Measurements from ENCODE around the gene RRN3.
A peak's percentile ranks its signal among the peaks of the same experiment; 100 is the strongest.
"Not testable (repeated sequence)": the region's sequence is repeated elsewhere in the genome, so short reads cannot be mapped to it uniquely, and the experiment has no call there.

RRN3 gene

GRCh38 chr16:15096583-15096972, 2.5 kb upstream of the RRN3 start:
- not testable (repeated sequence) for DNase-seq

GRCh38 chr16:15093571-15093954, 509 bp downstream of the RRN3 start:
- DNase-seq: not testable (repeated sequence)

DNA sequence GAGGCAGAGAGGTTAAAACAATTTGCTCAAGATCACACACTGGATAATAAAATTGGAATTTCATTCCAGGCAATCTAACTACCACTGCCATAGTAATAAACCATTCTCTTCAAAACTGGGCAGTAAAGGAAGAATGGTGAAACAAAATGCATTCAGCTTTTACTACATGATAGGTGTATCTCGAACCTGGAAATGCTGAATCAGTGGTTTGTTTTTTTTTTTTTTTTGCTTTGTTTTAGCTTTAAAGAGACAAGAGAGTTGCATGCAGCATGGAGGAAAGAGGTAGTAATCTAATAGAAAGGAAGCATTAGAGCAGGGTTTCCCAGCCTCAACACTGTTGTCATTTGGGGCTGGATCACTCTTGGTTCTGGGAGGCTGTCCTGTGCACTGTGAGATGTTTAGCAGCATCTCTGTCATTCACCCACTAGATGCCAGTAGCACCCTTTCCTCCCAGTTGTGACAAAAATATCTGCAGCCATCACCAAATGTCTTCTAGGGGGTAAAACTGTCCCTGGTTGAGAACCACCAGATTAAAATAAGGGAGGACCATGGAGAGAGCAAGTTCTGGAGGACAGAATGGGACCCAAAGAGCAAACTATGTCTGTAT, 3.3 kb downstream of the RRN3 start:
- DNase-seq: not testable (repeated sequence)

- not testable (repeated sequence) for DNase-seq
Measured at GRCh38 chr16:15082788-15083187, 11.3 kb downstream of the RRN3 start.

DNA sequence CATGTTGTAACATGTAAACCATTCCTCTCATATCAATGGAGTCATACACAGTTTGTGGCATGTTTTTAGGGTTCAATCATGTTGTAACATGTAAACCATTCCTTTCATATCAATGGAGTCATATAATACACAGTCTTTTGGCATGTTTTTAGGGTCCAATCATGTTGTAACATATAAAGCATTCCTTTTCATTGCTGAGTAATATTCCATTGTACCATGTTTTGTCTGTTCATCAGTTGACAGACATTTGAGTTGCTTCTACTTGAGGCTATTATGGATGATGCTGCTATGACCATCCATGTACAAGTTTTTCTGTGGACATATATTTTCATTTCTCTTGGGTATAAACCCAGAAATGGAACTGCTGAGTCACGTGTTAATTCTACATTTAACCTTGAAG, 13.2 kb downstream of the RRN3 start:
- DNase-seq: not testable (repeated sequence)

DNA sequence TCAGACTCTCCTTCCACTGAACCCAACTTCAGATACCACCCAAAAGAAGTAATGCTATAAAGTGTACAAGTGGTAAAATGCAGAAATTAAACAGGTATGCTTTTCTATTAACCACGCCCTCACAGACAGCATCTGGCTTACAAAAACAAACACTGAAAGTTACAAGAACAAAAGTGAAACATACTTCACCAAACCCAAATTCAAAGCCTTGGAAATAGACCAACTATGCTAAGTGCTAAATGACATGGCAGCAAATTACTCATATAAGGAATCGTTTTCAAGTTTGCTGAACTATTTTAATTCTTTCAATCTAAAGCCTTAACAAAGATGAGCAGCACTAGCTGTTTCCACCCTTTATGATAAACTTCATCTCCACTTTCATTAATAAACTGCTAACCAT, 17.9 kb downstream of the RRN3 start:
- not testable (repeated sequence) for DNase-seq

- DNase-seq: no peak
Measured at GRCh38 chr16:15073101-15073500, 21.0 kb downstream of the RRN3 start.

DNA sequence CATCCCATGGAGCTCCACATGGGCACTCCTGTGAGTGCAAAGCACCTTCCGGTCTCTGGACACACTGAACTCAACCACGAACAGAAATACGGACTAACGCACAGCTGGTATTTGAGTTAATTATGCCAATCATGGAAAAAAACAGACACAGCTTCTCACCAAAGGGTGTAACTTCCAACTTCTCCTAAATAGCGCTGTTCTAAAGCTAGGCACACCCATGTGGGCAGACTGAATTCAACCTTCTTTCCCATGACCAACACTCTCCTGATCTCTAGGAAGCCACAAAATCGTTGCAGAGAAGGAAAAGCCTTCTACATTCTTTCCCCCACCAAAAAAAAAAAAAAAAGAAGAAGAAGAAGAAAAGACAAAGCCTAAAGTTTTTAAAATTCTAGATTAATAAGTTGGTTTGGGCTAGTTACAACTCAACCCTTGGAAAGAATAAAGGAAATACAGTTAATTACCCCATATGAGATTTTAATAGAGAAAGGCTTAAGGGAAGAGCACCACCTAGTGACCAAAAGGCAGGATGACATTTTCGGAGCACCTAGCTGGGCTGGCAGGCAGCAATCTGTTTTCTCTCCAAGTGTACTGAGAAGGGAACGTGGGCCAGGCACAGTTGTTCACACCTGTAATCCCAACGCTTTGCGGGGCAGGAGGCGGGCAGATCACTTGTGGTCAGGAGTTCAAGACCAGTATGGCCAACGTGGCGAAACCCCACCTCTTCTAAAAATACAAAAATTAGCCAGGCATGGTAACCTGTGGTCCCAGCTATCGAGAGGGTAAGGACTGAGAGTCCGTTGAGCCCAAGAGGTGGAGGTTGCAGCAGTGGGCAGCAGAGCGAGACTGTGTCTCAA, 21.9 kb downstream of the RRN3 start:
- DNase-seq: not testable (repeated sequence)

- DNase-seq: not testable (repeated sequence)
Measured at GRCh38 chr16:15071013-15071412, 23.1 kb downstream of the RRN3 start.

DNA sequence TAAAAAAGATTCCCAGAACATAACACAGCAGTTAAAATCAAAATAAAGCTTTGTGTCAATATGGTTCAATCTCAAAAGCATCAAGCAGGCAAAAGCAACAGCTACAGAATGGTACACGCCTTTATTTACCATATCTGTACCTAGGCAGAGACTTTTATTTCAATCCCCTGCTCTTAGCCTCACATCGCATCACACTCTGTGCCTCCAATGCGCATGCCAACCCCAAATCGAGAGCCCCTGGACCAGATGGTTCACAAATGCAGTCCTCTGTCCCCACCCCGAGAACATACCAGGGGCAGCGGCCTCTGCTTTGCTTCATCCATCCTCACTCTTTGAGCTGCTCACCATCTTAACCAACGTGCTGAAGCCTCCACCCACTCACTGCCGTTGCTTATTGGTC, 27.4 kb downstream of the RRN3 start:
- not testable (repeated sequence) for DNase-seq

DNA sequence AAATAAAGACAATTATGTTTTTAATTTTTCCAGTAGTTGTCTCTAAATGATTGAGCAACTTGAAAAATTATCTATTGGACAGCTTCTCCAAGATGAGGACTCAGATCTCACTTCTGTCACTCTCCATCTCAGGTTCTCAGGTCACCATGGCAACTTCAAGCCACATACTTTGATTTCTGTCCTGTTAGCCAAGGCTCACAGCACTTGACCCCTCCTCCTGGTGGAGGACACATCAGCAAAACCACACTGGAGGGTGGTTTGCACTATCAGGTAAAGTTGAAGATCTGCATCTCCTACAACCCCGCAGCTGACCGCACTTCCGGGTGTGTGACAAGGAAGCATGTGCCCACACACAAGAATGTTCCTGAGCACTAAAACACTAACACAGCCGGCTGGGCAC, 28.1 kb downstream of the RRN3 start:
- DNase-seq: not testable (repeated sequence)

DNA sequence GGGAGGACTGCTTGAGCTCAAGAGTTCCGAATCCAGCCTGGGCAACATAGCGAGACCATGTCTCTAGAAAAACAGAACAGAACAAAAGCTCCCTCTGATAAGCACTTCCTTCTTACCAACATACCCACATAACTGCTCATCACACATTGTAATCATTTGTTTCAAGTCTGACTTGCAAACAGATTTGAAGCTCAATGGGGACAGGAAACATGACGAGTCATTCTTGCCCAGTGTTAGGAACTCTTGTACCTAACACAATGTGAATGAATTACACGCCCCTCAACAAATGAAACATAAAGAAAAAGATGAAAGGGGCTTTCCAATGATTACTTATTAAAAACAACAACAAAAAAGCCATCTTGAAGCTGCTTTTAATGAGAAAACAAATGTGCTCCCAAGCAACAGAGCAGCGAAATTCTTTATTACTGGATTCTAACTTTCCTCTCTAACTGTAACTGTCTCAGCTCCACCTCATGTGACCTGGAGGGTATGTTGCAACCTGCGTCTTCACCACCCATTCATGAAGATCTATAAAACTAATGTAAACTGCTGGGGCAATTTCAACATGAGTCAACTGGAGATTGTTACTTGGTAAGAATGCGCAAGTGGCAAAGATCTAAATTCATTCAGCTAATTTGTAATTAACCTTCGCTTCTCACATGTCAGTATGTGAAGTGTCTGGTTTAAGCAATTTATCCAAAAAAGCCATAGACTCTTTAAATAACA, 31.8 kb downstream of the RRN3 start:
- not testable (repeated sequence) for DNase-seq

DNA sequence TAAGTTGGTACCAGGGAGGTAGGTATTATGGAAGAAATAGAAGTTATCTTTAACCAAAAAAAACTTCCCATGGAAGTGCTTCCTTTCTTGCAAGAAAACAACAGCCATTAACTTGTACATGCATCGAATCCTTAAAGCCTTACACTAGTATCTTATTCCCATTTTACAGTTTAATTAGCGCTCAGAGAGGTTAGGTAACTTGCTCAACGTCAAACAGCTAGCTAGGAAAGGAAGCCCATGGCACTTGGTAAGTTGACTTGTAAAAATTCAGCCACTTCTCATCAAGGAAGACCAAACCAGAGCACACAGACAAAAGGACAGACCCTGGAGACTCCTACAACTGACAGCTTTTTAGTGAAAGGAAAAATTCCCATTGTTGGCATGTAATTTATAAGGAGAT, 34.7 kb downstream of the RRN3 start:
- no peak for DNase-seq

DNA sequence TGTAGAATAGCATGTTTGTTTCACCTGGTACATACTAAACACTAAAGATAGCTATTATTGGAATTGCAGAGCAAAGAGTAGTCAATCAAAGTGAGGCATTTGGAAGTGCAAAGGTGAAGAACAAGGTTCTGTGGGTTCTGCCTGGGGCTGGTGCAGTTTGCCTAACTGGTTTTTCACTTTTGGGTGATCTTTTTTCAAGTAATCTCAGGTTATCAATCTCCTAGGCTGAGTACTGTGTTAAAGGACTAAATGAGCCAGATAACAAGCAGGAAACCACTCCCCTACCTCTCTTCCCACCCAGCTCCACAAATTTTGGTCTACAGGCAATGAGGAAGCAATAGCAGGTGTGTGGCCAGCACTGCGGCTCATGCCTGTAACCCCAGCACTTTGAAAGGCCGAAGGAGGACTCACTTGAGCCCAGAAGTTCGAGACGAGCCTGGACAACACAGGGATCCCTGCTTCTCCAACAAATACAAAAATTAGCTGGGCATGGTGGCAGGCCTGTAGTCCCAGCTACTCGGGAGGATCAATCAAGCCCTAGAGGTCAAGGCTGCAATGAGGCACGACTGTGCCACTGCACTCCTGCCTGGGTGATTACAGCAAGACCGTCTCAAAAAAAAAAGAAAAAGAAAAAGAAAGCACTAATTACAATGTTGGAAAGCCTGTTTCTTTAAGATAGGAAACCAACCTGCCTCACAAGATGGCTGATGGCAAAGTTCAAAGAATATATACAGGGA, 36.2 kb downstream of the RRN3 start:
- DNase-seq: no peak

DNA sequence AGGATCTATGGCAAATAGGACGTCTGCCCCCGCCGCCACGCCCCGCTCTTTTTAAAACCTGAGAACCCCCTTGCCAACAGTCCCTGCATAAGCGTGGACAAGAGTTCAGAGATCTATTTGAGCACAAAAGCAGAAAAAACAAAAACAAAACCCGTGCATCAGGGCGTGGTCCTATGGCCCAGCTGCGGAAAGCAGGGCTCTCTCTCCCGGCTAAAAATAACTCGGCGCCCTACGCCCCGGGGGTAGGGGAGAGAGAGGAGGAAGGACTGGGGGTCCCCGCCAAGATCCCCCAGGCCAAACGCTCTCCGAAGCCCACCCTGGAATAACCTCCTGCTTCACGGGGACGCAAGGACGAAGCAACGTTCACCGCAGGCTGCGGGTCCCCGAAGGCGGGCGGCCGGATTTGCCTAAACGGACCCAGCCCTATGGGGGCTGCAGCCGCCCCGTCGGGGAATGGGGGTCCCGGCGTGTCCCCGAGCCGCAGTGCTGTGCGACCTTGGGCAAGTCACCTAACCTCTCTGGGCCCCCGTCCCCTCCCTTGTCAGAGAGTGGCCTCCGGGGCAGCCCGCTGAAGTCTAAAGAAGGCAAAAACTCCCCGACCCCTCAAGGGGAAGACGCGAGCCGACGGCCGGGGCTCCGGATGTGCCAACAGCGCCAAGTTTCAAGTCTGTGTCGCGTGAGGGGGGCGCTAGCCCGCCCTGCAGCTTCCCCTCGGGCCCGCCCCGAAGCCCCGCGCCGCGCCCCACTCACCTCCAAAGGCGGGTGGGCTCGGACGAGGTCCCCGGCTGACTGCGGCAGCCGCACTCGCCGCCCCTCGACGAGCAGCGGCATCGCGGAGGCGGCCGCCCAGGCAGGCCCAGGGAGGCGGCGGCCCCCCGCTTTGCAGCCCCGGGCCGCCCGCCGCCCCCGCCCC, 38.7 kb downstream of the RRN3 start:
- peak; percentile 28 for DNase-seq

DNA sequence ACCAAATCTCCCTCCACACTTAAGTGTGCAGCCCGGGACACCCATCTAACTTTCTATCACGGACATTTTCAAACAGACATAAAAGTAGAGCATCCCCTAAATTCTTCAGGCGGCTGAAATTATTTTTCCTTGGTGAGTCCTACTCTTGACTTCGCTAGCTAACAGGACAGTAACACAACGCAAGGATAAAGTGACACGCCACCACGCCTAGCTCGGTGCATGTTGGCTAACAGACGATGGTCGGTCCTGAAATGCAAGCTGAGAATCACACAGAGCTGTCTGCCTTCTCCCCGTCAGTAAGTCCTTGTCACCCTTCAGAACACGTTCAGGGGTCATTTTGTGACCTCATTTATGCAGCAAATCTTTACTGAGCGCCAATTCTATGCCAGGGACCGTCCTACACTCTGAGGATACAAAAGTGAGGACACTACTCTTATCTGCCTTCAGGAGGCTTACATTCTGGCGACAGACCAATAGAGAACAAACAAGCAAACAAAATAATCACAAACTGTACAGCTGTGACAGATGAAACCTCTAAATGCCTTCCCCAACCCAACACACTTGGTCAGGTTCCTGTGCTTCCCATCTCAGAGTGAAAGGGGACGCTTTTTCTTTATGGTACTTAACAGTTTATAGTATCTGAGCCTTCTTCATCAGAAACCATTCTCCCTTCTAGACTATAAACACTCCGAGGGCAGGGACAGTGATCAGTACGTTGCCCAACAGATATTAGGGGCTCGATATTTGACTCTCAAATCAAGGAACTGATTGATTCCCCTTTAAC, 39.5 kb downstream of the RRN3 start:
- no peak for DNase-seq

- DNase-seq: no peak
Measured at GRCh38 chr16:15053904-15054303, 40.2 kb downstream of the RRN3 start.

DNA sequence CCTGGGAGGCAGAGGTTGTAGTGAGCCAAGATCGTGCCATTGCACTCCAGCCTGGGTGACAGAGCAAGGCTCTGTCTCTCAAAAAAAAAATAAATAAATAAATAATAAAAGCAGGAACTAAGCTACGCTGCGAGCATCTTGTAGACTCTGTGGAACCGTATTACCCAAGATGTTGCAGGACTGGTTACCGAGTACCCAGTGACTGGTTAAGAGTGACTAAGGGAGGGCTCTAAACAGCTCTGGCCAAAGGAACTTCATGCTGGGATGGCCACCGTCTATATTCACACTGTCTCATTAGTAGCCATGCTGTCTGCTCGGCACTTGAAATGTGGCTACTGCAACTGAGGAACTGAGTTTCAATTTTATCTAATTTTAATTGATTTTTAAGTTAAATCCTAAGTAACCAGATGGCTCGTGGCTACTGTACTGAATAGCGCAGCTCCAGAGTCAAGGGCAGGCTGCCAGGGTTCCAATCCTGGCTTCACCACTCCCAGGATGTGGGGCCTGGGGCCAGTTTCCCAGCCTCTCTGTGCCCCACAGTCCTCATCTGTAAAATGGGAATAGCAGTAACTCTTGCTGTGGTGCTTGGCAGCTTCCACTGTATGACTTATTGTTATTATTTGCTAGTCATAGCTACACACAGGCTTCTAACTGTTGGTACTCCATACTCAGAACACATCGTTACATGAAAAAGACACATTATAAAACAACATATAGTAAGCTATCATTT, 41.2 kb downstream of the RRN3 start:
- no peak for DNase-seq

GRCh38 chr16:15051387-15051951, 42.6 kb downstream of the RRN3 start:
- DNase-seq: no peak

GRCh38 chr16:15050440-15050839, 43.6 kb downstream of the RRN3 start:
- DNase-seq: not testable (repeated sequence)

All from 8988T (cell line).